DND-41 (cell line): Measurements from ENCODE around the gene NTSR1.

Source experiments
- EZH2 ChIP-seq: IDR thresholded peaks from 3 replicates; pipeline ENCODE4 v1.6.1; 2012; ENCODE audit warnings: borderline replicate concordance, low read depth, mild to moderate bottlenecking, moderate library complexity, low read length, inconsistent platforms; ENCODE audit not compliant: severe bottlenecking
- TF ChIP-seq, protein P1 (sequence below): IDR thresholded peaks from 2 replicates; pipeline ENCODE4 v1.5.1; 2012; ENCODE audit warnings: borderline replicate concordance, low read length, moderate library complexity, mild to moderate bottlenecking; ENCODE audit not compliant: poor library complexity, severe bottlenecking; ENCODE audit errors: extremely low read depth

DNA sequence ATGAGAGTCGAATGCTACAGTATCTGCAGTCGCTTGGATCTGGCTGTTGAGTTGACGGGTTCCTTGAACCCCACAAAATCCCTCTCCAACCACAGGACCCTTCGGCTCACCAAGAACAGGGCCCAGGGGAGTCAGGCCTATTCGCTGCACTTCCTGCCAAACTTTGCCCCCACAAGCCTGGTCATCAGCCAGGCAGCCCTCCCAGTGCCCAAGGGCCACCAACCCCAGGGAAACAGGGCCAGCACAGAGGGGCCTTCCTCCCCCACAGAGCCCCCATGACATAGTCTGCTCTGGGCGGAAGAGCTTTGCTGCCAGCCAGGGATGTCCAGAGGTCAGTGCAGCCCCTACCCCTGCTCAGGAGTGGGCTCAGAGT is 53.1 kb downstream of the NTSR1 start:
- TF ChIP-seq, protein P1, sequence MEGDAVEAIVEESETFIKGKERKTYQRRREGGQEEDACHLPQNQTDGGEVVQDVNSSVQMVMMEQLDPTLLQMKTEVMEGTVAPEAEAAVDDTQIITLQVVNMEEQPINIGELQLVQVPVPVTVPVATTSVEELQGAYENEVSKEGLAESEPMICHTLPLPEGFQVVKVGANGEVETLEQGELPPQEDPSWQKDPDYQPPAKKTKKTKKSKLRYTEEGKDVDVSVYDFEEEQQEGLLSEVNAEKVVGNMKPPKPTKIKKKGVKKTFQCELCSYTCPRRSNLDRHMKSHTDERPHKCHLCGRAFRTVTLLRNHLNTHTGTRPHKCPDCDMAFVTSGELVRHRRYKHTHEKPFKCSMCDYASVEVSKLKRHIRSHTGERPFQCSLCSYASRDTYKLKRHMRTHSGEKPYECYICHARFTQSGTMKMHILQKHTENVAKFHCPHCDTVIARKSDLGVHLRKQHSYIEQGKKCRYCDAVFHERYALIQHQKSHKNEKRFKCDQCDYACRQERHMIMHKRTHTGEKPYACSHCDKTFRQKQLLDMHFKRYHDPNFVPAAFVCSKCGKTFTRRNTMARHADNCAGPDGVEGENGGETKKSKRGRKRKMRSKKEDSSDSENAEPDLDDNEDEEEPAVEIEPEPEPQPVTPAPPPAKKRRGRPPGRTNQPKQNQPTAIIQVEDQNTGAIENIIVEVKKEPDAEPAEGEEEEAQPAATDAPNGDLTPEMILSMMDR = no peak
- no peak for TF ChIP-seq EZH2
